ENCODE data around the gene ERN2.

- no peak for TF ChIP-seq CTCF (IDR thresholded peaks at IDR 0.05)
- no peak for TF ChIP-seq POLR2A (IDR thresholded peaks at IDR 0.05)
These were observed 29.5 kb downstream of the ERN2 start for GRCh38 chr16:23683487-23683886.

All from adrenal gland (tissue), 5 donors.